ENCODE results near the gene SNCB.

SNCB gene

GRCh38 chr5:176643491-176644219 lies 13.3 kb upstream of the SNCB start:
- no peaks in the 10 kb centered on the region for H3K36me3 Mint-ChIP-seq (ENCODE audit: low read depth)
- H3K9me3 Mint-ChIP-seq, result no peaks in the 10 kb centered on the region
- H3K4me1 Mint-ChIP-seq (ENCODE audit: low read depth), result peaks cover 13% of the 10 kb centered on the region
- H3K27me3 Mint-ChIP-seq (ENCODE audit: low read depth), result peaks cover 2% of the 10 kb centered on the region
- H3K4me3 Mint-ChIP-seq, result no peak overlapping the region
- H3K27ac Mint-ChIP-seq, result no peak overlapping the region
- DNase-seq (ENCODE audit: low spot score), result no peak

- Mint-ChIP-seq H3K27ac (no peak overlapping the region), H3K36me3 (ENCODE audit: low read depth) (no peaks in the 10 kb centered on the region), H3K4me1 (ENCODE audit: low read depth) (peaks cover 9% of the 10 kb centered on the region), H3K9me3 (no peaks in the 10 kb centered on the region), H3K27me3 (ENCODE audit: low read depth) (peaks cover 3% of the 10 kb centered on the region), H3K4me3 (no peak overlapping the region)
- DNase-seq (ENCODE audit: low spot score), result no peak
These were observed 12.5 kb upstream of the SNCB start for GRCh38 chr5:176642675-176643490.

DNA sequence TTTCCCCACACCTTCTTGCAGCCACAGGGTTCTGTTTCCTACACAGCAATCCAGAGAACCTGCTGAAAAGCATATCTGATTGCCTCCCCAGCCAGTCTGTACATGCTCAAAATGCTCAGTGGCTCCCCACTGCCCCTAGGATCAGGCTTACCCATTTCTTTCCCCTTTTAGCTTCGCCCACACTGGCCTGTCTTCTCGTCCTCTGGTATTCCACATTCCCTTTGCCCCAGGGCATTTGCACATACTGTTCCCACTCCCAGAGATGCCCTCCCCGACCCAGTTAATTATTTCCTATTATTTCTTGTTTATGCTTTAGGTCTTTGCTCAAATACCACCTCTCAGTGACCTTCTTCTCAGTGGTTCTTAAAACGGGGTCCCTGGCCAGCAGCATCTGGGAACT lies 10.3 kb upstream of the SNCB start:
- no peak overlapping the region for H3K4me3 Mint-ChIP-seq
- no peak overlapping the region for H3K27ac Mint-ChIP-seq

GRCh38 chr5:176639981-176640380 lies 9.6 kb upstream of the SNCB start:
- DNase-seq (ENCODE audit: low spot score), result no peak
- no peak overlapping the region for H3K4me3 Mint-ChIP-seq
- H3K4me1 Mint-ChIP-seq (ENCODE audit: low read depth), result no peaks in the 10 kb centered on the region
- peaks cover 20% of the 10 kb centered on the region for H3K27me3 Mint-ChIP-seq (ENCODE audit: low read depth)
- no peaks in the 10 kb centered on the region for H3K36me3 Mint-ChIP-seq (ENCODE audit: low read depth)
- no peak overlapping the region for H3K27ac Mint-ChIP-seq
- no peaks in the 10 kb centered on the region for H3K9me3 Mint-ChIP-seq

More for the DNA sequence above, 10.3 kb upstream of the SNCB start:
- Mint-ChIP-seq H3K4me1 (ENCODE audit: low read depth) (no peaks in the 10 kb centered on the region), H3K9me3 (no peaks in the 10 kb centered on the region), H3K36me3 (ENCODE audit: low read depth) (no peaks in the 10 kb centered on the region), H3K27me3 (ENCODE audit: low read depth) (peaks cover 14% of the 10 kb centered on the region)
- DNase-seq (ENCODE audit: low spot score), result no peak

DNA sequence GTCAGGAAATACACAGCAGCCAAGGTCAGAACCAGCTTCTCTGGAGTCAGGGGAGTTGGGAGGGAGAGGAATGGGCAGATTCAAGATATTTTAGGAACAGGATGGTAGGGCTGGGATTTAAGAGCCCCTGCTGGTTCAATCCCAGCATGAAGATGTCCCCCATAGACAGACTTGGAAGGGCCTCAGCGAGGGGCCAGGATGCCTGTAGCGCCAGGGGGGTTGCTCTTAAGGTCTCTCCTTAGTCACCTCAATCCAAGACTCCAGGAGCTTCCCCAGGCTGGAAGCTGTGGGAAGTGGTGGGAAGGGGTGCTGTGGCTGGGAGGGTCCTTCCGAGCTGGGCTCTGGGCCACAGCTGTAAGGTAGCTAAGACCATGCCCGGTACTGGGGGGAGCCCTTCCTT lies 8.9 kb upstream of the SNCB start:
- H3K9me3 Mint-ChIP-seq, result no peaks in the 10 kb centered on the region
- no peak overlapping the region for H3K4me3 Mint-ChIP-seq
- H3K27ac Mint-ChIP-seq, result no peak overlapping the region
- DNase-seq (ENCODE audit: low spot score), result no peak
- no peaks in the 10 kb centered on the region for H3K4me1 Mint-ChIP-seq (ENCODE audit: low read depth)
- H3K27me3 Mint-ChIP-seq (ENCODE audit: low read depth), result peaks cover 25% of the 10 kb centered on the region
- no peaks in the 10 kb centered on the region for H3K36me3 Mint-ChIP-seq (ENCODE audit: low read depth)

DNA sequence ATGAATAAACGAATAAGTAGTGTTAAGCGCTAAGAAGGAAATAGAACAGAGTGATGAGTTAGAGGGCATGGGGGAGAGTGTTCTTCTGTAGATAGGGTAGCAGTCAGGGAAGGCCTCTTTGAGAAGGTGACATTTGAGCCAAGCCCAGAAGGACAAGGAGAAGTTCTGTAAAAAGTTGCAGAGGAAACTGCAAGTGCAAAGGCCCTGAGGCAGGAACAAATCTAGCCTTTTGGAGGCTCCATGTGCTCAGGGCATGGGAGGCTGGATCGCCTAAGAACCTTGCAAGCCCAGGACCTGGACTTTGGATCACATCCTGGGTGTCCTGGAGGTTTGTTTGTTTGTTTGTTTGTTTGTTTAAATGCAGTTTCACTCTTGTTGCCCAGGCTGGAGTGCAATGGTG lies 8.1 kb upstream of the SNCB start:
- peaks cover 4% of the 10 kb centered on the region for H3K4me1 Mint-ChIP-seq (ENCODE audit: low read depth)
- DNase-seq (ENCODE audit: low spot score), result no peak
- H3K4me3 Mint-ChIP-seq, result no peak overlapping the region
- H3K36me3 Mint-ChIP-seq (ENCODE audit: low read depth), result no peaks in the 10 kb centered on the region
- H3K9me3 Mint-ChIP-seq, result no peaks in the 10 kb centered on the region
- peaks cover 33% of the 10 kb centered on the region for H3K27me3 Mint-ChIP-seq (ENCODE audit: low read depth)
- no peak overlapping the region for H3K27ac Mint-ChIP-seq

GRCh38 chr5:176637556-176637955 lies 7.2 kb upstream of the SNCB start:
- no peaks in the 10 kb centered on the region for H3K36me3 Mint-ChIP-seq (ENCODE audit: low read depth)
- no peak overlapping the region for H3K4me3 Mint-ChIP-seq
- peaks cover 39% of the 10 kb centered on the region for H3K27me3 Mint-ChIP-seq (ENCODE audit: low read depth)

GRCh38 chr5:176636426-176636825 lies 6.1 kb upstream of the SNCB start:
- Mint-ChIP-seq H3K4me3 (no peak overlapping the region), H3K36me3 (ENCODE audit: low read depth) (no peaks in the 10 kb centered on the region), H3K4me1 (ENCODE audit: low read depth) (peaks cover 4% of the 10 kb centered on the region), H3K27me3 (ENCODE audit: low read depth) (peaks cover 51% of the 10 kb centered on the region), H3K27ac (no peak overlapping the region), H3K9me3 (no peaks in the 10 kb centered on the region)
- no peak for DNase-seq (ENCODE audit: low spot score)

More at GRCh38 chr5:176637556-176637955, 7.2 kb upstream of the SNCB start:
- Mint-ChIP-seq H3K4me1 (ENCODE audit: low read depth) (peaks cover 4% of the 10 kb centered on the region), H3K9me3 (no peaks in the 10 kb centered on the region), H3K27ac (no peak overlapping the region)
- DNase-seq (ENCODE audit: low spot score), result no peak

DNA sequence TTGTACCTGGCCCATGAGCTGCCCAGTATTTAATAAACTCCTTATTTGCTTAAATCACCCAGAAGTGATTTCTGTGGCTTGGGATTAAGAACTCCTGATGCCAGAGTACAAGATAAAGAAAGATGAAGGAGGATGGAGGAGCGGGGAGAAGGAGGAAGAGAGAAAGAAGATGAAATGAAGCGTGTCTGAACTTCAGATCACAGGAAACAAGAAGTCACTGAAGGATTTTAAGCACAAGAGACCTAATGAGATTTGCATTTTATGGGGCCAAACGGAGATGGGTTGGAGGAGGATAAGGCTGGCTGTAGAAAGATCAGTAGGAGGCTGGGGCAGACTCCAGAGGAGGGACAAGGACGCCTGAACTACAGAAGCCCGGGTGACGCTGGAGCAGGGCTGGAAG lies 3.3 kb upstream of the SNCB start:
- Mint-ChIP-seq H3K27ac (no peak overlapping the region), H3K4me3 (no peak overlapping the region), H3K9me3 (no peaks in the 10 kb centered on the region), H3K36me3 (ENCODE audit: low read depth) (no peaks in the 10 kb centered on the region), H3K4me1 (ENCODE audit: low read depth) (peaks cover 9% of the 10 kb centered on the region), H3K27me3 (ENCODE audit: low read depth) (peaks cover 72% of the 10 kb centered on the region)
- no peak for DNase-seq (ENCODE audit: low spot score)

DNA sequence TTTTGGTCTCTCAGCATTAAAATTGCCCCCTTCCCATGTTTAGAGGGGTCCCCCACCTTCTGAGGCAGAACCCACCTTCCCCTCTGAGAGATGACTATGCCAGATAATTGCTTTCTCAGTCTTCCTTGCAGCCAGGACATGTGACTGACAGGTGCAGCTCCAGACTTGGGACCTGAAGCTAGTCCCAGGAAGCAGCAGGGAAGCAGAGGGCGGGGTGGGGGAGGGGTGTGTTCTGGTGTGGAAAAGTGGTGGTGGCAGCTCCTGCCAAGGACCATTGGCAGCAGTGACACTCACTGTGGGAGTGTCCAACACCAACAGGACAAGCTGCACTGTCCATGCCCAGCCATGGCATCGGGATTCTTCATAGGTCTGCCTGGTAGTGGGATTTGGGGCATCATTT lies 2.4 kb upstream of the SNCB start:
- DNase-seq (ENCODE audit: low spot score), result no peak

DNA sequence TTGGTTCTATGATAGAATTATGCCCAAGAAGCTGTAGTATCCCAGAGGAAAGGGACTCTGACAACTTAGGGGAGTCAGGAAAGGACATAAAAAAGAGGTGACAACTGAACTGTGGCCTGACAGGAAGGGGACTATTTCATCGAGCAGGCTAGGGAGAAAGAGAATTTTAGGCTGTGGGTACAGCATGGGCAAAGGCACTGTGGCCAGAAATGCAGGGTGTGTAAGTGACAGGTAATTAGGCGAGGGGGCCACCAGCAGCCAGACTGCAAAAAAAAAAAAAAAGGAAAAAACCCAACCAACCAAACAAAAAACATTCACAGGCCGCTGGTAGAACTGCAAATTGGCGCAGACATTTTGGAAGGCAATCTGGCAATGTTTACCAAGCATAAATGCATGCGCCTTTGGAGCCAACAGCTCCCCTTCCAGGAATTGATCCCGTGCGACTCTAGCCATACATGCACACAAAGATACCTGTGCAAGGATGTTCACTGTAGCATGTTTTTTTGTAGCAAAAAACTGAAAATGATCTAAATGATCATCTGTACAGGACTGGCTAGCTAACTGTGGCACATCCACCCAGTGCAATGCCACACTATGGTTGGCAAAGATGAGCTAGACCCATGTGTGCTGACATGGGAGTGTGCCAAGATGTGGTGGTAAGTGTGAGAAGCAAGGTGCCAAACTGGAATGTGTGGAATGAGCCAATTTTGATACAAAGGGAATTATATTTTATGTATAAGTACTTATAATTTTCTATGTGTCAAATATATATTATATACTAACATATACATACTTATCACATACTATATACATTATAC lies 1.3 kb upstream of the SNCB start:
- Mint-ChIP-seq H3K27ac (no peak overlapping the region), H3K4me1 (ENCODE audit: low read depth) (peaks cover 9% of the 10 kb centered on the region), H3K27me3 (ENCODE audit: low read depth) (peaks cover 78% of the 10 kb centered on the region), H3K4me3 (no peak overlapping the region), H3K9me3 (no peaks in the 10 kb centered on the region), H3K36me3 (ENCODE audit: low read depth) (no peaks in the 10 kb centered on the region)
- DNase-seq (ENCODE audit: low spot score), result no peak

More for the DNA sequence above, 2.4 kb upstream of the SNCB start:
- Mint-ChIP-seq H3K27ac (no peak overlapping the region), H3K27me3 (ENCODE audit: low read depth) (peaks cover 77% of the 10 kb centered on the region), H3K4me1 (ENCODE audit: low read depth) (peaks cover 9% of the 10 kb centered on the region), H3K4me3 (no peak overlapping the region), H3K36me3 (ENCODE audit: low read depth) (no peaks in the 10 kb centered on the region), H3K9me3 (no peaks in the 10 kb centered on the region)

DNA sequence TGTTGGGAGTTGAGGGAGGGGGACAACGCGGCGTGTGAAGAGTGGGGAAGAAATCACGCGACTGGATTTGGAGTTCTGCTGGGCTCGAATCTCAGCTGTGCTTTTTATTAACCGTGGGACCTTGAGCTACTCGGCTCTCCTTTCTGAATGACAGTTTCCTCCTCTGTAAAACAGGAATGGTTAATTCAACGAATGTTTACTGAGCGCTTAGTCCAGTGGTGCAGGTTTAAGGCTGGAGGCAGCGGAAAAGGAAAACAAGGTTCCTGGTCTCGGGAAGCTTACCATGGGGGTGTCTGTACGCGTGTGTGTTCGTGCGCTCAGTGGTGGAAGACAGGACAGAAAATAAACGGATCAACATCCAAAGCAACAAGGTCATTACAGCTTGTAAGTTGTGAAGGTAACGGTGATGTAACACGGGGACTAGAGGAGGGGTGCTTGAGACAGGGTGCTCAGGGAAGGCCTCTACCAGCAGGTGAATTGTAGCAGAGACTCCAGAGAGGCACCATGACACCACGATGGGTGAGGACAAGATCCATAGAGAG lies 418 bp upstream of the SNCB start:
- Mint-ChIP-seq H3K27ac (no peak overlapping the region), H3K36me3 (ENCODE audit: low read depth) (no peaks in the 10 kb centered on the region), H3K27me3 (ENCODE audit: low read depth) (peaks cover 83% of the 10 kb centered on the region), H3K9me3 (no peaks in the 10 kb centered on the region), H3K4me3 (peak overlapping the region; percentile 60), H3K4me1 (ENCODE audit: low read depth) (peaks cover 9% of the 10 kb centered on the region)
- DNase-seq (ENCODE audit: low spot score), result no peak

DNA sequence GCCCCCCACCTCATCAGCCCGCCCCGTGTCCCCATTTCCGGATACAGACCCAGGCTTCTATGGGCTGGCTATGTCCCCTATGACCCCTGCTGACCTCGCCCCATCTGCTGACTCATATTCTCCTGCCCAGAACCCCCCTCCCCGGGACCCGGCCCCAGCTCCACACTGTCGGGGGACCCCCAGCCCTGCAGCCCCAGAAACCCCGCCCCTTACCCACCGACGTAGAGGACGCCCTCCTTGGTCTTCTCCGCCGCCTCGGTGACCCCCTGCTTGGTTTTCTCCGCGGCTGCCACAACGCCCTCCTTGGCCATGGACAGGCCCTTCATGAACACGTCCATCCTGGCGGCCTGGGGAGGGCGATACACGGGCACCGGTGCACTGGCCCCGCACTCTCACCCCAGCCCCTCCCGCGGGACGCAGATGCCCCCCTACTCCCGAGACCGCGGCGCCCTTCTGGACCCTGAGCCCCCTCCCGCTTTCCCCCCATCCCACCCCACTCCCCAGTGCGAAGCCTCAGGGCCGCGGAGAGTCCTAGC lies 949 bp downstream of the SNCB start:
- Mint-ChIP-seq H3K9me3 (no peaks in the 10 kb centered on the region), H3K27ac (no peak overlapping the region), H3K27me3 (ENCODE audit: low read depth) (peaks cover 76% of the 10 kb centered on the region), H3K36me3 (ENCODE audit: low read depth) (no peaks in the 10 kb centered on the region), H3K4me1 (ENCODE audit: low read depth) (peaks cover 9% of the 10 kb centered on the region), H3K4me3 (no peak overlapping the region)
- DNase-seq (ENCODE audit: low spot score), result no peak

All from T-helper 2 cell treated with Interferon-gamma antibody and Interleukin-4, amounts not matched to agents 5 μg/mL and 100 μg/mL, for 36 hours (primary cell).